Measurements from ENCODE around the gene B4GALNT4.

Gene B4GALNT4

GRCh38 chr11:356610-357009 lies 12.7 kb upstream of the B4GALNT4 start:
- no peaks in the 10 kb centered on the region for H3K36me3 ChIP-seq
- peaks cover 47% of the 10 kb centered on the region for H3K27me3 ChIP-seq
- TF ChIP-seq CTCF (IDR thresholded peaks at IDR 0.05): no peak
- H3K4me3 ChIP-seq (ENCODE audit: low read depth in 1 of 2, low read length in 1 of 2): no peak overlapping the region
- peaks cover 12 to 28% of the 10 kb centered on the region in 2 experiments for H3K4me1 ChIP-seq (ENCODE audit: control insufficient read depth in 1 of 2, insufficient read depth in 1 of 2, low read depth in 1 of 2, low read length in 1 of 2)
- H3K9me3 ChIP-seq: no peaks in the 10 kb centered on the region
- H3K27ac ChIP-seq: no peak overlapping the region

- peaks cover 40% of the 10 kb centered on the region for H3K27me3 ChIP-seq
- no peaks in the 10 kb centered on the region for H3K9me3 ChIP-seq
- H3K27ac ChIP-seq: no peak overlapping the region
- no peak overlapping the region for H3K4me3 ChIP-seq (ENCODE audit: low read depth in 1 of 2, low read length in 1 of 2)
- TF ChIP-seq CTCF (IDR thresholded peaks at IDR 0.05): no peak
- no peaks in the 10 kb centered on the region for H3K36me3 ChIP-seq
- H3K4me1 ChIP-seq (ENCODE audit: control insufficient read depth in 1 of 2, insufficient read depth in 1 of 2, low read depth in 1 of 2, low read length in 1 of 2): peaks cover 9 to 23% of the 10 kb centered on the region in 2 experiments
These were observed 11.7 kb upstream of the B4GALNT4 start for GRCh38 chr11:357582-357981.

- Histone ChIP-seq H3K27ac (no peak overlapping the region), H3K27me3 (peaks cover 33% of the 10 kb centered on the region), H3K9me3 (no peaks in the 10 kb centered on the region), H3K4me3 (ENCODE audit: low read depth in 1 of 2, low read length in 1 of 2) (no peak overlapping the region), H3K4me1 (ENCODE audit: control insufficient read depth in 1 of 2, insufficient read depth in 1 of 2, low read depth in 1 of 2, low read length in 1 of 2) (peaks cover 9 to 16% of the 10 kb centered on the region in 2 experiments), H3K36me3 (no peaks in the 10 kb centered on the region)
- no peak for TF ChIP-seq CTCF (IDR thresholded peaks at IDR 0.05)
These were observed 11.0 kb upstream of the B4GALNT4 start for GRCh38 chr11:358129-358800.

GRCh38 chr11:359181-359714 lies 10.1 kb upstream of the B4GALNT4 start:
- Histone ChIP-seq H3K4me3 (ENCODE audit: low read depth in 1 of 2, low read length in 1 of 2) (no peak overlapping the region), H3K27me3 (peaks cover 23% of the 10 kb centered on the region), H3K4me1 (ENCODE audit: control insufficient read depth in 1 of 2, insufficient read depth in 1 of 2, low read depth in 1 of 2, low read length in 1 of 2) (peaks cover 9 to 15% of the 10 kb centered on the region in 2 experiments), H3K27ac (no peak overlapping the region), H3K36me3 (no peaks in the 10 kb centered on the region), H3K9me3 (no peaks in the 10 kb centered on the region)
- TF ChIP-seq CTCF (IDR thresholded peaks at IDR 0.05): no peak

DNA sequence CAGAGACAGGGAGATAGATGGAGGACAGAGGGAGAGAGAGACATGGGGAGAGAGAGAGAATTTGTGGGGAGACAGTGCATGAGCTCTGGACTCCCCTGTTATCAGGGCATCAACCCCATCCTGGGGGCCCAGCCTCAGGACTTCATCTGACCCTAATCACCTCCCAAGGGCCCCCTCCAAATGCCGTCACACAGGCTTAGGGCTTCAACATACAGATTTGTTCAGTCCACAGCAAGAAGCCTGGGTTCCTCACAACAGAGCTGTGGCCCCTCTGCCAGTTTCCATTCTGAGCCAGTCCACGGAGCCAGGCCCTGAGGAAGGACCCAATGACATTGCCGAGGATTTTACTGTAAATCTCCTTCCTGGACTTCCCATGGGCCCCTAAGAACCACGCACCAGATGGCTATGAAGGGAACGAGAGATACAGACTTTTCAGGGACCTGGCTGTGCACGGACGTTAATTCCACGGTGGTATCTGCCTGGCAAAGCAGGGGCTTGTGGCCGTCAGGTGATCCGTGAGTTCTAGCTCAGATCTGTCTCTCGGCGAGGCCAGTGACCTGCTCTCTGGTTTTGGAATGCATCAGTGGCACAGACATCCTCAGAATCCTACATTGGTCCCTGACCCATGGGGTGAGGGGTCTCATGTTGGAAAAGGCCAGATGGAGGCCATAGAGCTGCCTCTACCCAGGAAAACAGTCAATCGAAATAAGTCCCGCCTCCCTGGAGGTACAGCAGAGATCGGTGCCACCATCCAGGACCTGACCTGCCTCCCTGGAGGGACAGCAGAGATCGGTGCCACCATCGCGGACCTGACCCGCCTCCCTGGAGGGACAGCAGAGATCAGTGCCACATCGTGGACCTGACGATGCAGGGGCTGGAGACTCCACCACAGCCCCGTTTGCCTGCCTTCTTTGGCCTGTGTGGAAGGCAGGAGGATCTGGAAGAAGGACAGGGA lies 8.7 kb upstream of the B4GALNT4 start:
- no peak for TF ChIP-seq CTCF (IDR thresholded peaks at IDR 0.05)
- no peaks in the 10 kb centered on the region for H3K9me3 ChIP-seq
- no peak overlapping the region for H3K27ac ChIP-seq
- H3K36me3 ChIP-seq: no peaks in the 10 kb centered on the region
- peaks cover 2 to 3% of the 10 kb centered on the region in 2 experiments for H3K4me1 ChIP-seq (ENCODE audit: control insufficient read depth in 1 of 2, insufficient read depth in 1 of 2, low read depth in 1 of 2, low read length in 1 of 2)
- H3K4me3 ChIP-seq (ENCODE audit: low read depth in 1 of 2, low read length in 1 of 2): no peak overlapping the region
- peaks cover 28% of the 10 kb centered on the region for H3K27me3 ChIP-seq
